Metanephros (tissue), 2 donors: ENCODE data around the gene ZNF761. TPM values are rescaled to one million over a fixed set of nuclear protein-coding genes. Genes with fewer than 3 reads are reported as not detected.

ENCODE experiments used
- small RNA-seq: library from RNA; depleted of rRNA; stranded (forward); fragments of <200 nt; gene quantifications from one replicate; pipeline ENCODE3, GENCODE V24; 2014; ENCODE audit warnings: low replicate concordance
- total RNA-seq: library from RNA; depleted of rRNA; stranded (reverse); fragments of >200 nt; gene quantifications from one replicate; pipeline ENCODE4 v1.2.3, GENCODE V29; 2014

Gene ZNF761
- total RNA-seq: 7.5 TPM

DNA sequence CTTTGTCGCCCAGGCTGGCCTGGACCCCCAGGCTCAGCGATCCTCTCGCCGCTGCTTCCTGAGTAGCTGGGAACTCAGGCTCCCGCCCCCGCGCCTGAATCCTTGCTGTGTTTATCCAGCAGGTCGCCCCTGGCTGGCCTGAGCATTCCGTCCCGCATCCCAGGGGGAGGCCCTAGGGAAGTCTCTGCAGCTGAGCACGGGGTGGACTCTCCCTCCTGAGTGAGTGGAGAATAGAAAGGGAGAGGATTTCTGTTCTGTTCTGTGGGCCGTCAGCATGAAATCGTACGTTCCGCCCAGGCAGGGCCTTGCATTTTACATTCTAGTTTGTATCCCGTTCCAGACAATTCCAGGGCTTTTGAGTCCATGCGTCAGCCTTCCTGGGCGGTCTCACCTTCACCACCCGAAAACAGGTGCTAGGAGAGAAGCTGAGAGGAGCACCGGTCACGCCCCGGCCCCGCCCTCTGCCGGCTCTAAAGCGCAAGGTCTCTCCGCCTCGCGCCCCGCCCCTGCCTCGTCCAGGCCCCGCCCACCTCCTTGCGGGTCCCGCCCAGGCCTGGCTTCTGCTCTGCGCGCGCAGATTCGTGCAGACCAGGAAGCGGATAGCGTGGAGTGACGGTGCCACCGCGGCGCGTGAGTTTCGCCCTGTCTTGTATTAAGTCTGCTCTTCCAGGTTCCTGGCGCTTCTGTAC is at the start of gene ZNF761:
TSS of gene ZNF761 (plus strand) at position 586 of the 689 bp plus-strand sequence. CDS start 15,285 bp downstream, outside the sequence.

DNA sequence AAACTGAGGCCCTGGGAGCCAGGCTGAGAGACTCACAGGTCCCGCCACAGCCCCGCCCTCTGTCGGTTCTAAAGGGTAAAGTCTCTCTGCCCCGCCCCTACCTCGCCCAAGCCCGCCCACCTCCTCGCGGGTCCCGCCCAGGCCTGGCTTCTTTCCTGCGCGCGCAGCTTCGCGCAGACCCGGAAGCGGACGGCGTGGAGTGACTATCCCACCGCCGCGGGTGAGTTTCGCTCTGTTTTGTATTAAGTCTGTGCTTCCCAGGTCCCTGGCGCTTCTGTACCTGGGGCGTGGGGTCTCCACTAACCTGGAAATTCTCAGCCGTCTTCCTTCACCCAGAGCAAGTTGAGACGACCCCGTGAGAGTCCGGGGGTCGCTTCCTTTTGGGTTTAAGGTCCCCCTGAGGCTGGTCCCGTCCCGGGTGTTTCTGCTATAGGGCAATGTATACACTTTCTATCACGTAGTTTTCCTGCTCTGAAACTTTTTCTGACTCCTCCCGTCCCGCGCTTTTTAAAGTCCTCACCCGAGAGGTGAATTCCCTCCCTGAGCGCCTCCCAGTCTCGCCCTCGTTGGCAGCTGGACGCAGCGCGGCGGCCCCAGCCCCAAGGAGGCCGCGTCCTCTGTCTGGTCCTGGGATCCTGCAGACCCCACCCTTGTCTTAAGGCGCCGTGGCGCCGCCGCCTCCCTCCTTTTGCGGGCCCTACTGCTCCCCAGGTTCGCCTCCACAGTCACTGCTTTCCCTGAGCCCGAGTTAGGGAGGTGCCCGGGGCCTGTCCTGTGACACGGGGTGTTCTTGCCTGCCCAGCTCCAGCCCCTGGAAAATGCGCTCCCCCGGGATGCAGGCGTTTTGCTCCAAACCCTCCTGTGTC is 36.6 kb upstream of the ZNF761 start, which contains the start of gene ZNF765:
TSS of gene ZNF765 (plus strand) at position 176 of the 866 bp plus-strand sequence. CDS start 2,867 bp downstream, outside the sequence.

DNA sequence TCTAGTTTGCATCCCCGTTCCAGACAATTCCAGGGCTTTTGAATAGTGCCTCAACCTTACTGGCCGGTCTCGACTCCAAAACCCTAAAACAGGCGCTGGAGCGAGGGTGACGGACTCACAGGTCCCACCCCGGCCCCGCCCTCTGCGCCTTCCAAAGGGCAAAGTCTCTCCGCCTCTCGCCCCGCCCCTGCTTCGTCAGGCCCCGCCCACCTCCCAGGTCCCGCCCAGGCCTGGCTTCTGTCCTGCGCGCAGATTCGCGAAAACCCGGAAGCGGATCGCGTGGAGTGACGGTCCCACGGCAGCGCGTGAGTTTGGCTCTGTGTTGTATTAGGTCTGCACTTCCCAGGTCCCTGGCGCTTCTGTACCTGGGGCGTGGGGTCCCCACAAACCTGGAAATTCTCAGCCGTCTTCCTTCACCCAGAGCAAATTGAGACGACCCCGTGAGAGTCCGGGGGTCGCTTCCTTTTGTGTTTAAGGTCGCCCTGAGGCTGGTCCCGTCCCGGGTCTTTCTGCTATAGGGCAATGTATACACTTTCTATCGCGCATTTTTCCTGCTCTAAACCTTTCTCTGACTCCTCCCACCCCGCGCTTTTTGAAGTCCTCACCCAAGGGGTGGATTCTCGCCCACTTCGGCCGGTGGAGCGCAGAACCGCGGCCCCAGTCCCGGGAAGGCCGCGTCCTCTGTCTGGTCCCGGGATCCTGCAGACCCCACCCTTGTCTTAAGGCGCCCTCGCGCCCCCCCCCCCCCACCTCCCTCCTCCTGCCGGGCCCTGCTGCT is 35.9 kb downstream of the ZNF761 start, which contains the start of gene ZNF813:
TSS of gene ZNF813 (plus strand) at position 249 of the 778 bp plus-strand sequence. CDS start 16,090 bp downstream, outside the sequence.

Small RNA genes lying within 50 kb of the gene (small RNA-seq; reads per million reads assigned to genes)
- not detected for gene RPL39P36

Other genes with a start within 250 kb of the ZNF761 start
- 4.3 TPM for gene ZNF665, start 238.6 kb upstream of the ZNF761 start, total RNA-seq
- gene ZNF677, start 177.1 kb upstream of the ZNF761 start, total RNA-seq: 33.0 TPM
- not detected for gene VN1R2, start 173.7 kb upstream of the ZNF761 start, total RNA-seq
- gene VN1R4, start 164.3 kb upstream of the ZNF761 start, total RNA-seq: not detected
- 8.2 TPM for gene ZNF845, start 98.2 kb upstream of the ZNF761 start, total RNA-seq
- 14.8 TPM for gene ZNF525, start 66.3 kb upstream of the ZNF761 start, total RNA-seq
- gene ZNF765, start 36.8 kb upstream of the ZNF761 start, total RNA-seq: 13.7 TPM
- 5.5 TPM for gene ZNF813, start 35.7 kb downstream of the ZNF761 start, total RNA-seq
- 30.7 TPM for gene ZNF331, start 106.2 kb downstream of the ZNF761 start, total RNA-seq
- not detected for gene DPRX, start 200.0 kb downstream of the ZNF761 start, total RNA-seq